A673 (cell line): ENCODE data around the gene TBXAS1. TPM values are rescaled to one million over a fixed set of nuclear protein-coding genes. Genes with fewer than 3 reads are reported as not detected.

Experiments used
- BruUV-seq: library from RNA; stranded (reverse); fragments of 400-500 nt; replicated peaks from 2 replicates; lab custom pipeline; 2021; lab: Mats Ljungman, UMichigan
- CTCF ChIA-PET: fragments of 300-600 bp; sonication (Branson Sonifier 250); formaldehyde crosslinking; loops from one replicate; lab custom pipeline; 2022; ENCODE audit warnings: antibody characterized with exemption; lab: Charles Lee
- POLR2A ChIA-PET: fragments of 300-600 bp; sonication (Branson Sonifier 250); formaldehyde crosslinking; loops from one replicate; lab custom pipeline; 2022; ENCODE audit warnings: antibody characterized with exemption; ENCODE audit not compliant: low non-redundant PET; lab: Charles Lee
- DNase-seq: peaks from one replicate; pipeline ENCODE4 v3.0.0-alpha.2; 2015; ENCODE audit warnings: low spot score
- H3K27ac ChIP-seq: fragments of 200-600 bp; sonication (generic); 2 replicates; pipeline ENCODE4 v1.5.1; 2016; ENCODE audit warnings: mixed run types, low read depth, mild to moderate bottlenecking, mixed read lengths, antibody characterized with exemption, low read length; ENCODE audit not compliant: poor library complexity, severe bottlenecking
- H3K27me3 ChIP-seq: fragments of 200-600 bp; sonication (generic); replicated peaks from 2 replicates; pipeline ENCODE4 v1.6.1; 2017; ENCODE audit warnings: mixed run types, low read depth, mild to moderate bottlenecking, mixed read lengths, antibody characterized with exemption, low read length; ENCODE audit not compliant: insufficient read depth, poor library complexity
- H3K36me3 ChIP-seq: fragments of 200-600 bp; sonication (generic); 2 replicates; pipeline ENCODE4 v1.6.1; 2016; ENCODE audit warnings: mixed run types, mild to moderate bottlenecking, mixed read lengths, antibody characterized with exemption, low read length; ENCODE audit not compliant: insufficient read depth, poor library complexity, severe bottlenecking
- H3K4me1 ChIP-seq: fragments of 200-600 bp; sonication (generic); 2 replicates; pipeline ENCODE4 v1.6.1; 2017; ENCODE audit warnings: mixed run types, mild to moderate bottlenecking, mixed read lengths, antibody characterized with exemption, low read length; ENCODE audit not compliant: insufficient read depth, poor library complexity, severe bottlenecking
- H3K4me3 ChIP-seq: fragments of 200-600 bp; sonication (generic); 2 replicates; pipeline ENCODE4 v1.5.1; 2016; ENCODE audit warnings: low read depth, mixed run types, mild to moderate bottlenecking, mixed read lengths, low read length; ENCODE audit not compliant: poor library complexity, severe bottlenecking
- H3K9me3 ChIP-seq: fragments of 200-600 bp; sonication (generic); 2 replicates; pipeline ENCODE4 v1.6.1; 2016; ENCODE audit warnings: mixed run types, low read depth, mild to moderate bottlenecking, mixed read lengths, antibody characterized with exemption, low read length; ENCODE audit not compliant: poor library complexity, severe bottlenecking
- CTCF ChIP-seq: fragments of 300-800, 200-600 bp; sonication (generic); conservative IDR thresholded peaks from 2 replicates; pipeline ENCODE4 v1.5.1; 2017; ENCODE audit warnings: low read depth, mild to moderate bottlenecking, antibody characterized with exemption, low read length, moderate library complexity, mixed read lengths
- EZH2 ChIP-seq: fragments of 200-600 bp; sonication (generic); IDR thresholded peaks from 2 replicates; pipeline ENCODE4 v1.6.1; 2017; ENCODE audit warnings: borderline replicate concordance, low read depth, mild to moderate bottlenecking, mixed read lengths, antibody characterized with exemption, low read length; ENCODE audit not compliant: poor library complexity, severe bottlenecking
- intact Hi-C: fragments of 100-400 bp; cut with micrococcal nuclease; formaldehyde crosslinking; loops from one replicate; pipeline ENCODE4 v1.10.0; 2022; ENCODE audit not compliant: unreplicated experiment
- total RNA-seq: library from RNA; stranded (reverse); gene quantifications from 2 replicates; pipeline ENCODE4 v1.2.3, GENCODE V29; 2021

The TBXAS1 gene
- total RNA-seq, 1 experiment from 2014 or later: 2.5 TPM

- no peaks in the 10 kb centered on the region for H3K4me1 ChIP-seq
- no peak overlapping the region for H3K27ac ChIP-seq
- BruUV-seq: no TSS peak
- ChIA-PET CTCF (no interaction called here), POLR2A (no interaction called here)
- no peak overlapping the region for H3K4me3 ChIP-seq
- TF ChIP-seq CTCF: no peak
- TF ChIP-seq EZH2: no peak
- H3K27me3 ChIP-seq: no peaks in the 10 kb centered on the region
- no peaks in the 10 kb centered on the region for H3K36me3 ChIP-seq
- DNase-seq: no peak
- intact Hi-C loops: no loop called here
- H3K9me3 ChIP-seq: no peaks in the 10 kb centered on the region
Measured at GRCh38 chr7:140021603-140022002, 192.5 kb downstream of the TBXAS1 start.

GRCh38 chr7:140022582-140023211 is 193.6 kb downstream of the TBXAS1 start:
- CTCF ChIA-PET: no interaction called here
- Histone ChIP-seq H3K9me3 (no peaks in the 10 kb centered on the region), H3K4me3 (no peak overlapping the region), H3K4me1 (no peaks in the 10 kb centered on the region), H3K27ac (no peak overlapping the region), H3K36me3 (no peaks in the 10 kb centered on the region), H3K27me3 (no peaks in the 10 kb centered on the region)
- intact Hi-C loops: no loop called here
- no TSS peak for BruUV-seq
- POLR2A ChIA-PET: no interaction called here
- no peak for DNase-seq
- TF ChIP-seq EZH2: no peak
- TF ChIP-seq CTCF: no peak

- no peaks in the 10 kb centered on the region for H3K27me3 ChIP-seq
- ChIA-PET POLR2A (no interaction called here), CTCF (no interaction called here)
- H3K4me3 ChIP-seq: no peak overlapping the region
- DNase-seq: no peak
- no peak overlapping the region for H3K27ac ChIP-seq
- no peaks in the 10 kb centered on the region for H3K36me3 ChIP-seq
- intact Hi-C loops: no loop called here
- no peaks in the 10 kb centered on the region for H3K4me1 ChIP-seq
- TF ChIP-seq CTCF (no peak), EZH2 (no peak)
- H3K9me3 ChIP-seq: no peaks in the 10 kb centered on the region
- no TSS peak for BruUV-seq
Measured at GRCh38 chr7:140023728-140024127, 194.7 kb downstream of the TBXAS1 start.
